ACC112 (cell line): ENCODE results near the gene FRS3.
"Not testable (repeated sequence)": the region's sequence is repeated elsewhere in the genome, so short reads cannot be mapped to it uniquely, and the experiment has no call there.

ENCODE experiments used
- H2AFZ ChIP-seq: fragments of 200-600 bp; sonication (generic); one replicate; pipeline ENCODE4 v1.6.0; 2017; ENCODE audit warnings: antibody characterized with exemption, low read length; ENCODE audit not compliant: unreplicated experiment
- H3K27ac ChIP-seq: fragments of 200-600 bp; sonication (generic); 2 replicates; pipeline ENCODE4 v1.5.1; 2014; ENCODE audit warnings: low read depth, mild to moderate bottlenecking, antibody characterized with exemption, low read length, moderate library complexity
- H3K27me3 ChIP-seq: fragments of 200-600 bp; sonication (generic); 2 replicates; pipeline ENCODE4 v1.6.1; 2014; ENCODE audit warnings: mild to moderate bottlenecking, antibody characterized with exemption, low read length, moderate library complexity, mixed read lengths; ENCODE audit not compliant: insufficient read depth
- H3K36me3 ChIP-seq: fragments of 200-600 bp; sonication (generic); 2 replicates; pipeline ENCODE4 v1.6.1; 2016; ENCODE audit warnings: mild to moderate bottlenecking, antibody characterized with exemption, low read length, moderate library complexity, mixed read lengths; ENCODE audit not compliant: insufficient read depth
- H3K4me1 ChIP-seq: fragments of 200-600 bp; sonication (generic); one replicate; pipeline ENCODE4 v1.6.1; 2016; ENCODE audit warnings: low read length, mixed read lengths; ENCODE audit not compliant: insufficient read depth, unreplicated experiment, control insufficient read depth
- H3K4me3 ChIP-seq: fragments of 200-600 bp; sonication (generic); 2 replicates; pipeline ENCODE4 v1.5.1; 2014; ENCODE audit warnings: mild to moderate bottlenecking, low read depth, low read length
- H3K79me2 ChIP-seq: fragments of 200-600 bp; sonication (generic); one replicate; pipeline ENCODE4 v1.6.0; 2016; ENCODE audit warnings: low read length; ENCODE audit not compliant: control insufficient read depth, unreplicated experiment, insufficient read depth

The FRS3 gene

DNA sequence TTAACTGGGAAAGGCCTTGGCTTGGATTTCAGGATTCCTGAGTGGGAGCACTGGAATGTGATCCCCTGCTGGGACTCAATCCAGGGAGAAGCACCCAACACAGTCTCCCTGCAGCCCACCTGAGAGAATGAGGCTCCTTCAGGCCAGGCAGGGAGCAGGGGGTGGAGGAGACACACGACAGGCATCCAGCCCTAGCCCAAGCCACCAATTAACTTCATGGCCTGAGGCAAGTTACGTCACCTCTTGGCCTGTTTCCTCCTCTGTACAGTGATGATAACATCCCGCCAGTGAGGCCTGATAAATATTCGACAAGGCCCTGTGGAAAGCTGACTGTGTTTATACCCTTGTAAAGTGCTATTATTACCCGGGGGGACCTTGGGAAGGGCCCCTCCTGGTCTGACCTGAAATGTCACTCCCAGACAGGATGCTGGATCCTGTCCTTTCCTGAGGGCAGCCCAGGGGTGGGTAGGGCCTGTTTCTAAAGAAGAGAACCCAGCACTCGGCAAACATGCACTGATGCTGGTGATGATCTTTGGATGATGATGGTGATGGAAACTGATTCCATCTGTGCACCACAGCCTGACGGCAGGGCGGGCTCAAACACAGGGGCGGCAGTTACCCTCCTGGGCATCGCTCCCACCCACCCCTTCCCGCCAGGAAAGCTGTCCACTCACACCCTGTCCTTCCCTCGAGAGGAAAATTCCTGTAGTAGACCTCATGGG is 12.4 kb downstream of the FRS3 start:
- Histone ChIP-seq H3K27ac (no peak overlapping the region), H3K27me3 (no peaks in the 10 kb centered on the region), H3K4me1 (no peaks in the 10 kb centered on the region), H3K4me3 (no peak overlapping the region), H3K79me2 (no peaks in the 10 kb centered on the region), H2AFZ (no peak overlapping the region), H3K36me3 (no peaks in the 10 kb centered on the region)

DNA sequence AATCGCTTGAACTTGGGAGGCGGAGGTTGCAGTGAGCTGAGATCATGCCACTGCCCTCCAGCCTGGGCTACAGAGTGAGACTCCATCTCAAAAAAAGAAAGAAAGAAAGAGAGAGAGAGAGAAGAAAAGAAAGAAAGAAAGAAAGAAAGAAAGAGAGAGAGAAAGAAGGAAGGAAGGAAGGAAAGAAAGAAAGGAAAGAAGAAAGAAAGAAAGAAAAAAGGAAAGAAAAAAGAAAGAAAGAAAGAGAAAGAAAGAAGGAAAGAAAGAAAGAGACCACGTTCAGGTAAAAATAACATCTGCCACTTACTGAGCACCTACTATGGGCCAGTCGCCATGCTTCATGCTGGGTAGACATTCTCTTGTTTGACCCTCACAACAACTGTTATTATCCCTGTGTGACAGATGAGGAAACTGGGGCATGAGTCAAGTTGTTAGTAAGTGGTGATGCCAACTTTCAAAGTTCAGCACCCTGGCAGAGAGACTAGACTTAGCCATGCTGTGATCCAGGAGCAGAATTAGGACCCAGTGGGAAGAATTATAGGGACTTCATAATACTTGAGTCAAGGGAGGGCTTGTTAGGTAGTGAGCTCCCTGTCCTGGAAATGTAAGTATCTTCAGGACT is 13.5 kb downstream of the FRS3 start:
- not testable (repeated sequence) for H3K27me3 ChIP-seq, H3K27ac ChIP-seq, H3K4me1 ChIP-seq, H3K36me3 ChIP-seq, H3K4me3 ChIP-seq, H3K79me2 ChIP-seq, H2AFZ ChIP-seq

DNA sequence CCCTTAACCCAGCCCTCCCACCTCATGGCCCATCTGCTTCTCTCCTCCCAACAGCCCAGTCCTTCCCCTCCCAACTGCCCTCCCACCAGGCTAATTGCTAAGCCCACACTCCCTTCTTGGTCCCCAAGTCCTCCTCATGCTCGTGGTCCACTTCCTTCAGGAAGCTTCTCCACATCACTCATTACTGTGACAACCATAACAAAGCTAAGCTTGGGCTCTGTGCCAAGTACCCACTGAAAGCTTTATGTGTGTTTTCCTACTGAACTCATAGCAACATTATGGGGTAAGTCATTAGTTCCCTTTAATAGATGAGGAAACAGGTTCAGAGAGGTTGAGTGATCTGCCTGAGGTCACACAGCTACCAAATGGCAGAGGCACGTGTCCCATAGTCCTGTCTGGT is 16.2 kb downstream of the FRS3 start:
- Histone ChIP-seq H3K27me3 (no peaks in the 10 kb centered on the region), H3K4me3 (no peak overlapping the region), H3K4me1 (no peaks in the 10 kb centered on the region), H2AFZ (no peak overlapping the region), H3K36me3 (no peaks in the 10 kb centered on the region), H3K27ac (no peak overlapping the region), H3K79me2 (no peaks in the 10 kb centered on the region)

DNA sequence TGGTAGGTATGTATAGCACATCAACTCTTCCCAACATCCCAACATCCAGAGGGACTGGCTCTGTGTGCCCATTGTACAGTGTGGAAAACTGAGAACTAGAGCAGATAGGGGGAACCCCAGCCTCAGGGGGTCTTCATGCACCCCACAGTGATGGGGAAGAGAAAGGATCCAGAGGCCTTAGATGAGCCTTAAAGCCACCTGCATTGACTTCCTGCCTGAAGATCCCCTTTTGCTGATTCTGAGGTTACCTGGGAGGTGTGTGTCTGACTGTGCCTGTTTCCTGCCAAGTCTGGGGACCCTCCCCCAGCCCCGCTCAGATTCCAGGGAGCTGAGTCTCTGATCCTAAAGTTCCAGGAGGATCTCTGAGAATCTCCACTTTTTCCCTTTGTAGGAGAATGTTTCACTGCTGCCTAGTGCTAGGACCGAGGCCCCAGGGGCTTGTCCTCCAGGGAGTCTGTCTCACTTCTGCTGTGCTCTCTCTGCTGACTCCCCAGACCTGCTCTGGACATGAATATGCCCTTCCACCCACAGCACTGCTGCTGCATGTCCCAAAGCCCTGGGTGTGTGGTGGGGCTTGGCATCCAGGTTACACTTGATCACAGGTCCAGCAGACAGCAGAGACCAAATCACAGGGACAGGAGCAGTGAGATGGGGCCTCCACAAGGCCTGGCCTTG is 19.7 kb downstream of the FRS3 start:
- H3K4me3 ChIP-seq, result no peak overlapping the region
- no peaks in the 10 kb centered on the region for H3K79me2 ChIP-seq
- no peak overlapping the region for H2AFZ ChIP-seq
- no peak overlapping the region for H3K27ac ChIP-seq
- H3K27me3 ChIP-seq, result peaks cover 6% of the 10 kb centered on the region; the same call in 1 of the 2 replicates
- H3K36me3 ChIP-seq, result no peaks in the 10 kb centered on the region
- no peaks in the 10 kb centered on the region for H3K4me1 ChIP-seq

DNA sequence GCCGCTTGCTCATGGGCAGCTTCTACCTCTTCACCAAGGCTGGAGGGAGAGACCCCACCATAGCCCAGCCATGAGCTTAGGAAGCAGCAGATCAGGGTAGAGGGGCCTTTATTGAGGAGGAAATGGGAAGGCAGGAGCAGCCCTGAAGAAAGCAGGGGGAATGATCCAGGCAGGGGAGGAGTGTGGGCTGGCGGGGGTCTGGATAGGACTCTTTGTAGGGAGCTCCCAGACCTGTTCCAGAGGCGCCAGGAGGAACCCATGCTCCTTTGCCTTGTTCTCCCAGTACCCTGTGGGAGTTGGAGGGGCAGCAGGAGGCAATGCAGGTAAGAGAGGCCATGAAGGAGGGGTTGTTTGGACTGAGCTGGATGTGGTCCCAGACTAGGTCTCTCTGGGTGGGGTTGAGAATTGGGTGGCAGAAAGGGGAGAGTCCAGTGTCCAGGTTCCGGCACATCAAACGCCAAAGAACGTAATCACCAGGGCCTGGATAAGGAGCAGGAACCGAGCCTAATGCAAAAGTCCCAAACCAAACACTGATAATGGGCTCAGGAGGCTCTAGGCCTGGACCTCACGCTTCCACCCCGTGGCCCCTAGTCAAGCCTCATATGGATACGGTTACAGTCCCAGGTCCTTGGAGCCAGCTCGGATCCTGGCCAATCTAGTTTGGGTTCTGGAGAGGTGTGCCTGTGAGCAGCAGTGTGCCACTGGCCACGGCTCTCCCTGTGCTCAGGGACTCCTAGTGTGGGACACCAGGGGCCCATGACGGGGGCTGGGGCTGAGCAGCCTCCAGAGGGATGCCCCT is 20.4 kb downstream of the FRS3 start:
- H3K27me3 ChIP-seq, result peaks cover 10% of the 10 kb centered on the region; the same call in 1 of the 2 replicates

DNA sequence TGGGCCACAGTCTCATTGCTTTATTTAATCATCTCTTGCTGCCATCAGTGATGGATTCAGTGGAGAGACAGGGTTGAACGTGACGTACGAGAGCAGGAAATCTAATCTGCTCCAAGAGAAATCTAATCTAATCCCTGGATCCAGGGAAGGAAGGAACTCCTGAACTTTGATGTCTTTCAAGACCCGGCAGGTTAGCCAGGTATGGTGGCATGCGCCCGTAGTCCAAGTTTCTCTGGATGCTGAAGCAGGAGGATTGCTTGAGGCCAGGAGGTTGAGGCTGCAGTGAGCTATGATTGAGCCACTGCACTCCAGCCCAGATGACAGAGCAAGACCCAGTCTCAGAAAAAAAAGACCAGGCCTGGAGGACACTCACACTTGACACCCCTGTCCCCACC is 21.1 kb downstream of the FRS3 start:
- H3K4me3 ChIP-seq, result no peak overlapping the region
- no peaks in the 10 kb centered on the region for H3K36me3 ChIP-seq
- peaks cover 17% of the 10 kb centered on the region; the same call in 1 of the 2 replicates for H3K27me3 ChIP-seq
- H3K27ac ChIP-seq, result no peak overlapping the region
- no peak overlapping the region for H2AFZ ChIP-seq
- H3K4me1 ChIP-seq, result no peaks in the 10 kb centered on the region
- H3K79me2 ChIP-seq, result no peaks in the 10 kb centered on the region

More for the DNA sequence above, 20.4 kb downstream of the FRS3 start:
- Histone ChIP-seq H3K79me2 (no peaks in the 10 kb centered on the region), H3K36me3 (no peaks in the 10 kb centered on the region), H2AFZ (no peak overlapping the region), H3K4me3 (no peak overlapping the region), H3K4me1 (no peaks in the 10 kb centered on the region), H3K27ac (no peak overlapping the region)

DNA sequence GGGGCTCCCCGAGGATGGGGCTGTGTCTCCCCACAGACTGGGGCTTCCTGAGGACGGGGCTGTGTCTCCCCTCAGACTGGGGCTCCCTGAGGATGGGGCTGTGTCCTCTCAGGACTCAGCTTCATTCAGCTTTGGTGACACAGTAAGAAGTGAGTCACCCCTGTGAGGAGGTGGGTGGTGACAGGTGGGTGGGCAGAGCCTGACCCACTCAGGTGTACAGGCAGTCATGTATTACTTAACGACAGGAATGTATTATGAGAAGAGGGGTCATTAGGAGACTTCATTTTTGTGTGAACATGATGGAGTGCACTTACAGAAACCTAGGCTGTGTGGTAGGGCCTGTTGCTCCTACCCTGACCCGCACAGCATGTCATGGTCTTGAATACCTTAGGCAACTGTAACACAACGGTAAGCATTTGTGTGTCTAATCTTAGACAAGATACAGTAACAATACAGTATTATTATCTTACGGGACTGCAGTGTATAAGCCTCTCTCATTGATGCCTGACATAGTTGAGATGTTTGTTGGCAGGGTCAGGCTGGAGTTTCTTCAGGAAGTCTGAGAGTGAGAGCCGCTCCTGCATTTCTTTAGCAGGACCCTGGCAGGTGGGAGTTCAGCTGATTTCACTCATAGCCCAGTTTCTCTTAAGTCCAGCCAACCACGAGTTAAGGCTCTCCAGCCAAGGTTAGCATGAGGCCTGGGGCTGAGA is 21.6 kb downstream of the FRS3 start:
- peaks cover 20% of the 10 kb centered on the region; the same call in 1 of the 2 replicates for H3K27me3 ChIP-seq

DNA sequence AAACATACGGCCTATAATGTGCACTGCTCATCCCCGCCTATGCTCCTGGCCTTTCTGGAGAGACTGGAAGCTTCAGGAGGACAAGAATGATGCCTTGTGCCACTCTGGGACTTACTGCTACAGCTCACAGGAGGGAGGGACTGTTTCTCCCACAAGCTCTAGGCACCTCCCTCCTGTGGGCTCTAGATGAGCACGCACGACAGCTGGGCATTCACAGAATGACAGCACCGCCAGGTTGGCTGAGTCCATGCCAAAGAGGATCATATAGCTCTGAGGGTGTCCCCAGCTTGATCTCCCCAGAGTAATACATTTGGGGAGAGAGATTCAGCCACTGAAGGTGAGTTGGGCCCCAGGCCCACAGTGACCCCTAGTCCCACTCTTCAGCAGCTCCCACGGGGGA is 22.4 kb downstream of the FRS3 start:
- Histone ChIP-seq H2AFZ (no peak overlapping the region), H3K27ac (no peak overlapping the region), H3K79me2 (no peaks in the 10 kb centered on the region), H3K4me1 (no peaks in the 10 kb centered on the region), H3K27me3 (peaks cover 20% of the 10 kb centered on the region; the same call in 1 of the 2 replicates), H3K4me3 (no peak overlapping the region), H3K36me3 (no peaks in the 10 kb centered on the region)

More for the DNA sequence above, 21.6 kb downstream of the FRS3 start:
- Histone ChIP-seq H3K4me1 (no peaks in the 10 kb centered on the region), H3K27ac (no peak overlapping the region), H3K79me2 (no peaks in the 10 kb centered on the region), H3K4me3 (no peak overlapping the region), H3K36me3 (no peaks in the 10 kb centered on the region), H2AFZ (no peak overlapping the region)

DNA sequence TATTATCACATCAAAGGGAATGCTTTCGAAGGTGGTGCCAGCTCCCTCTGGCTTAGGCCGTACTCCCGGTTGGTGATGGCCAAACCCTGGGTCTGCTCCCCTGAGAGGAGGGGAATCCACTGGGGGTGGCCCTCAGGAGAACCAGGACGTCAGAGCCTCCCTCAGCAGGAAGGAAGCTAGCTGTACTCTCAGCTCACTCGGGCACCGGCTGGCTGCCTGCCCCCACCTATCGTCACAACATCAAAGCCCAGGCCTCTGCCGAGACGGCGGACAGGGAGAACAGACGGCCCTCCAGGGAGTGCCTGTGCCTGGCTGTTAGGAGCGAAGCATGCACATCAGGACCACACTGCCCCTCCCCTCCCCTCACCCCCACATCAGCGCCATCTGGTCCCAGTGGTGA is 23.3 kb downstream of the FRS3 start:
- H3K27ac ChIP-seq, result no peak overlapping the region
- no peak overlapping the region for H3K4me3 ChIP-seq
- H3K4me1 ChIP-seq, result no peaks in the 10 kb centered on the region

DNA sequence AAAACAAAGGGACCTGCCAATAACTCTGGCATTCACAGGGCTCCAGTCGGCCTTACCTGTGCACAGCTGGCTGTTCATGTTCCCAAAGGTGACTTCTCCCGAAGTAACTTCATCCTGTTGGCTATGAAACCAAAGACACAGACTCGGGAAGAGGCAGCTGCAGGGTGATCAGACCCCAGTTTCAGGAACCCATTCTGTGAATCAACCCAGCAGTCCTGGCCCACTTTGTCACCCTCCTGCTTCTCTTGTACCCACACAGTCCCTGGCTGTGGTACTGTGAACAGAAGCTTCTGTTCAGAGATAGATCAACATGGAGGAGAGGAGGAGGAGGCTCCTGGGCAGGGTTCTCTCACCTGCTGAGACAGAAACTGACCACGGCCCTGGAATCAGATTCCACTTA is 23.8 kb downstream of the FRS3 start:
- no peak overlapping the region for H3K27ac ChIP-seq
- no peaks in the 10 kb centered on the region for H3K4me1 ChIP-seq
- H3K79me2 ChIP-seq, result no peaks in the 10 kb centered on the region
- no peaks in the 10 kb centered on the region for H3K36me3 ChIP-seq
- H3K4me3 ChIP-seq, result no peak overlapping the region
- no peak overlapping the region for H2AFZ ChIP-seq
- H3K27me3 ChIP-seq, result peaks cover 20% of the 10 kb centered on the region; the same call in 1 of the 2 replicates

More for the DNA sequence above, 23.3 kb downstream of the FRS3 start:
- Histone ChIP-seq H3K79me2 (no peaks in the 10 kb centered on the region), H3K36me3 (no peaks in the 10 kb centered on the region), H2AFZ (no peak overlapping the region), H3K27me3 (peaks cover 20% of the 10 kb centered on the region; the same call in 1 of the 2 replicates)
